LHCN-M2 (cell line): ENCODE data around the gene CSMD2. TPM values are rescaled to one million over a fixed set of nuclear protein-coding genes. Genes with fewer than 3 reads are reported as not detected.
"Not testable (repeated sequence)": the region's sequence is repeated elsewhere in the genome, so short reads cannot be mapped to it uniquely, and the experiment has no call there.

Experiments
- DNase-seq: peaks from one replicate; pipeline ENCODE4 v3.0.0-alpha.2; 2012; ENCODE audit warnings: low read depth
- total RNA-seq: library from RNA; depleted of rRNA; stranded (reverse); fragments of >200 nt; gene quantifications from 2 replicates; pipeline ENCODE4 v1.2.3, GENCODE V29; 2014

CSMD2 gene
- total RNA-seq, 1 experiment from 2014 or later = not detected

- no peak for DNase-seq
These were observed 51.7 kb downstream of the CSMD2 start for GRCh38 chr1:34113362-34113761.

- no peak for DNase-seq
These were observed 56.3 kb downstream of the CSMD2 start for GRCh38 chr1:34108711-34109110.

- DNase-seq = no peak
These were observed 56.8 kb downstream of the CSMD2 start for GRCh38 chr1:34108269-34108668.

- DNase-seq = no peak
These were observed 63.9 kb downstream of the CSMD2 start for GRCh38 chr1:34101151-34101550.

- no peak for DNase-seq
These were observed 64.7 kb downstream of the CSMD2 start for GRCh38 chr1:34100332-34100731.

GRCh38 chr1:34092399-34092798 lies 72.6 kb downstream of the CSMD2 start:
- not testable (repeated sequence) for DNase-seq

GRCh38 chr1:34089731-34090130 lies 75.3 kb downstream of the CSMD2 start:
- no peak for DNase-seq

- DNase-seq = no peak
These were observed 77.0 kb downstream of the CSMD2 start for GRCh38 chr1:34087986-34088385.

GRCh38 chr1:34086561-34086960 lies 78.5 kb downstream of the CSMD2 start:
- no peak for DNase-seq

- DNase-seq = no peak
These were observed 81.1 kb downstream of the CSMD2 start for GRCh38 chr1:34083974-34084373.

GRCh38 chr1:34082085-34082670 lies 82.9 kb downstream of the CSMD2 start:
- not testable (repeated sequence) for DNase-seq

GRCh38 chr1:34078383-34078782 lies 86.6 kb downstream of the CSMD2 start:
- DNase-seq = no peak

- DNase-seq = no peak
These were observed 89.5 kb downstream of the CSMD2 start for GRCh38 chr1:34075576-34075975.

- DNase-seq = no peak
These were observed 91.9 kb downstream of the CSMD2 start for GRCh38 chr1:34073028-34073695.

- DNase-seq = no peak
These were observed 94.7 kb downstream of the CSMD2 start for GRCh38 chr1:34070201-34070836.

GRCh38 chr1:34066981-34067603 lies 97.9 kb downstream of the CSMD2 start:
- DNase-seq = no peak

GRCh38 chr1:34066166-34066565 lies 98.9 kb downstream of the CSMD2 start:
- no peak for DNase-seq

- DNase-seq = no peak
These were observed 99.5 kb downstream of the CSMD2 start for GRCh38 chr1:34065498-34065897.

GRCh38 chr1:34060901-34061415 lies 104.1 kb downstream of the CSMD2 start:
- DNase-seq = no peak

- no peak for DNase-seq
These were observed 104.8 kb downstream of the CSMD2 start for GRCh38 chr1:34060187-34060730.

- DNase-seq = no peak
These were observed 107.5 kb downstream of the CSMD2 start for GRCh38 chr1:34057347-34058130.
